NCI-H345 (cell line): ENCODE data around the gene EVC.

Experiments
- DNase-seq: peaks from one replicate; lab custom pipeline; 2025; lab: John Stamatoyannopoulos, UW

EVC gene

GRCh38 chr4:5710961-5711478, at the start of gene EVC:
EVC (plus strand) TSS chr4:5711201; CDS start chr4:5711381, 180 bp downstream.
- DNase-seq, result no peak

GRCh38 chr4:5661237-5661636, 49.8 kb upstream of the EVC start:
- DNase-seq, result no peak

- no peak for DNase-seq
Observed at GRCh38 chr4:5662555-5662954, 48.4 kb upstream of the EVC start.

- DNase-seq, result no peak
Observed at GRCh38 chr4:5664778-5665177, 46.2 kb upstream of the EVC start.

- DNase-seq, result no peak
Observed at GRCh38 chr4:5666741-5667140, 44.3 kb upstream of the EVC start.

- DNase-seq, result no peak
Observed at GRCh38 chr4:5676763-5677162, 34.2 kb upstream of the EVC start.

GRCh38 chr4:5678977-5679376, 32.0 kb upstream of the EVC start:
- no peak for DNase-seq

GRCh38 chr4:5683566-5683965, 27.4 kb upstream of the EVC start:
- DNase-seq, result no peak

- DNase-seq, result no peak
Observed at GRCh38 chr4:5685296-5685695, 25.7 kb upstream of the EVC start.

- DNase-seq, result no peak
Observed at GRCh38 chr4:5686338-5686737, 24.7 kb upstream of the EVC start.

- no peak for DNase-seq
Observed at GRCh38 chr4:5689065-5689464, 21.9 kb upstream of the EVC start.

GRCh38 chr4:5691491-5692132, 19.4 kb upstream of the EVC start:
- DNase-seq, result no peak

GRCh38 chr4:5693871-5694270, 17.1 kb upstream of the EVC start:
- no peak for DNase-seq

GRCh38 chr4:5696341-5696740, 14.7 kb upstream of the EVC start:
- no peak for DNase-seq

GRCh38 chr4:5700459-5700858, 10.5 kb upstream of the EVC start:
- no peak for DNase-seq

- no peak for DNase-seq
Observed at GRCh38 chr4:5701971-5702370, 9.0 kb upstream of the EVC start.

GRCh38 chr4:5703831-5704230, 7.2 kb upstream of the EVC start:
- no peak for DNase-seq

- no peak for DNase-seq
Observed at GRCh38 chr4:5704276-5704675, 6.7 kb upstream of the EVC start.

- DNase-seq, result no peak
Observed at GRCh38 chr4:5705647-5706320, 5.2 kb upstream of the EVC start.

GRCh38 chr4:5706486-5707290, 4.3 kb upstream of the EVC start:
- DNase-seq, result no peak

GRCh38 chr4:5707366-5707765, 3.6 kb upstream of the EVC start:
- no peak for DNase-seq

GRCh38 chr4:5707778-5708448, 3.1 kb upstream of the EVC start:
- DNase-seq, result peak; percentile 38
